ENCODE measurements around the gene R3HCC1L. TPM values are rescaled to one million over a fixed set of nuclear protein-coding genes. Genes with fewer than 3 reads are reported as not detected.

The R3HCC1L gene
- 14.2 to 16.3 TPM (median 15.4 TPM) in 5 replicates for total RNA-seq (2022; extraction: Qiagen RNA extraction; ENCODE audit: low read depth)

GRCh38 chr10:98134431-98135221, at the start of gene R3HCC1L:
Gene R3HCC1L (plus strand): TSS chr10:98134657. CDS start chr10:98208115, 73,458 bp downstream.

DNA sequence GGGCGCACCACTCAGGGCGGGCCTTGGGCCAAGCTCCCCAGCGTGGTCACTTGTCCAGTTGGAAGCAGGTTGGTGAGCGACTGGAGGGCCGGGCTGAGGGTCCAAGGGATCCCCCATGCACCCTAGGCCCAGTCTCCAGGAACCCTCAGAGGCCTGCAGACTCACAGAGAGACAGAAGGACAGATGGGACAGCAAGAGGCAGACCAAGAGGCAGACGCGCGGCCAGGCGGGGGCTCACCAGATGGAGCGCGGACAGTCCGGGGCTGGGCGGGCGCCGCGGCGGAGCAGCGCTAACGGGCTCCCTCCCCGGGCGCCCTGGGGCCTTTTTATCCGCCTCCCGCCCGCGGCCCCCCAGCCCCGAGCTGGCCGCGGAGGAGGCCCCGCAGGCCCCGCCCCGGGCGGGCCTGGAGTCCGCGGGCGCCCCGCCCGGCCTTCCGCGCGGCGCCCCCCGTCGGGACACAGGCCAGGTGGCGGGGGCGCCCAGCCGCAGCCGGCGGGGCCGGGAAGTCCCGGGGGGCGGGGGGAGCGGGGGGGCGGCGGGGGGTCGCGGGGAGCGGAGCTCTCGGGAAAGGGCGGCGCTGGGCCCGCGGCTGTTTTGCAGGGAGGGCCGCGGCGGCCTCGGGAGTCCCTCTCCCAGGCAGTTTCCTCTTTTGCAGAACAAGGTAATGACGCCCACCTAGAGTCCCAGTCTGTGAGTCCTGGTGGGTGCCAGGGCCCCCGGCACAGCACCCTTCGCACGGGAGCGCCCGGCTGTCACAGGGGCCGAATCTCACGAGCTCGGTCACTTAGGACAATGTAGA, 133.6 kb downstream of the R3HCC1L start, which contains the start of gene LOXL4:
Gene LOXL4, minus strand, starts transcription at position 301 of the 800 bp plus-strand sequence. CDS start 5,175 bp downstream, outside the sequence.

Other genes starting within 250 kb of the R3HCC1L start
- 0.87 to 1.8 TPM (median 1.4 TPM) in 5 replicates for gene CRTAC1, start 104.0 kb upstream of the R3HCC1L start, total RNA-seq (2022; extraction: Qiagen RNA extraction; ENCODE audit: low read depth)
- 1.3 to 1.7 TPM (median 1.5 TPM) in 5 replicates for gene LOXL4, start 133.5 kb downstream of the R3HCC1L start, total RNA-seq (2022; extraction: Qiagen RNA extraction; ENCODE audit: low read depth)

Data from A549 treated with DMSO at 1 μM for 4 hours (cell line).